H1 (cell line): Measurements from ENCODE around the gene MYH7B. TPM values are rescaled to one million over a fixed set of nuclear protein-coding genes. Genes with fewer than 3 reads are reported as not detected.

Experiments used
- CHD2 ChIP-seq: IDR thresholded peaks from 2 replicates; pipeline ENCODE4 v1.6.1; 2012; ENCODE audit warnings: low read length, improper control_type of control experiment
- CHD7 ChIP-seq: fragments of 300-600 bp; sonication (generic); IDR thresholded peaks from 2 replicates; pipeline ENCODE4 v1.7.1; 2012; ENCODE audit warnings: low read length, moderate library complexity, mild to moderate bottlenecking, inconsistent platforms; ENCODE audit not compliant: insufficient replicate concordance
- KDM1A ChIP-seq: fragments of 200-600, 300-600 bp; sonication (generic); IDR thresholded peaks from 2 replicates; pipeline ENCODE4 v1.7.1; 2016; ENCODE audit warnings: mild to moderate bottlenecking, low read length, borderline replicate concordance
- NANOG ChIP-seq: IDR thresholded peaks from 2 replicates; pipeline ENCODE4 v1.6.1; 2011; ENCODE audit warnings: low read length, low read depth, mild to moderate bottlenecking, inconsistent platforms; ENCODE audit not compliant: insufficient read depth, poor library complexity, severe bottlenecking
- PHF8 ChIP-seq: fragments of 200-600 bp; sonication (generic); conservative IDR thresholded peaks from 2 replicates; pipeline ENCODE4 v1.7.1; 2012; ENCODE audit warnings: low read depth, mild to moderate bottlenecking, inconsistent platforms, low read length, moderate library complexity
- SIN3A ChIP-seq, 2 experiments: IDR thresholded peaks in 1 of 2; conservative IDR thresholded peaks in 1 of 2; 2 replicates each; pipeline ENCODE4 v1.6.1; 2011 to 2012; ENCODE audit warnings: low read length in 2 of 2, improper control_type of control experiment in 1 of 2, low read depth in 1 of 2, mild to moderate bottlenecking in 1 of 2
- ZNF274 ChIP-seq: IDR thresholded peaks from 2 replicates; pipeline ENCODE4 v1.7.0; 2012; ENCODE audit warnings: low read length, borderline replicate concordance; ENCODE audit errors: extremely low read depth
- polyA plus RNA-seq, 7 experiments: library from polyadenylated mRNA; depleted of rRNA in 3 of 7; stranded (reverse) in 5 of 7; unstranded in 2 of 7; fragments of >200 nt in 5 of 7; fragments of 200-250 nt in 2 of 7; gene quantifications; 1 replicate in 5 of 7; 2 replicates in 1 of 7; 4 replicates in 1 of 7; pipeline versions ENCODE4 v1.2.1 to v1.2.3, GENCODE V29; 2011 to 2013; ENCODE audit warnings: missing spikeins in 2 of 7, mixed read lengths in 2 of 7
- total RNA-seq: library from RNA; stranded (reverse); fragmentation: NEBNext Ultra II Directional; extraction: Animal tissue kit (Norgen Biotek cat#: 25700); gene quantifications from 2 replicates; pipeline ENCODE4 v1.2.1, GENCODE V29; 2021

Gene MYH7B
- total and polyA plus RNA-seq, 2 of the 8 experiments (the other 6 are each of a cell fraction or from before 2014, with no cell fraction given), result 0.15 to 0.30 TPM

- TF ChIP-seq NANOG, result no peak
- no peak for TF ChIP-seq ZNF274
- no peak for TF ChIP-seq CHD7
- TF ChIP-seq CHD2, result no peak
- TF ChIP-seq PHF8, result no peak
- no peak for TF ChIP-seq KDM1A
- peak in 1 of 2 experiments; percentile 59; a peak in 1 of 4 replicates for TF ChIP-seq SIN3A (conservative IDR thresholded peaks at IDR 0.05 in 1 of 2, IDR thresholded peaks at IDR 0.05 in 1 of 2; ENCODE audit: low read depth in 1 of 2, low read length in 2 of 2)
These were observed 28.5 kb downstream of the MYH7B start (continued) for GRCh38 chr20:34983995-34984735.
